ENCODE measurements around the gene KIF13A. TPM values are rescaled to one million over a fixed set of nuclear protein-coding genes. Genes with fewer than 3 reads are reported as not detected.

Gene KIF13A
- total RNA-seq, 1 experiment from 2014 or later, result 49.3 TPM

DNA sequence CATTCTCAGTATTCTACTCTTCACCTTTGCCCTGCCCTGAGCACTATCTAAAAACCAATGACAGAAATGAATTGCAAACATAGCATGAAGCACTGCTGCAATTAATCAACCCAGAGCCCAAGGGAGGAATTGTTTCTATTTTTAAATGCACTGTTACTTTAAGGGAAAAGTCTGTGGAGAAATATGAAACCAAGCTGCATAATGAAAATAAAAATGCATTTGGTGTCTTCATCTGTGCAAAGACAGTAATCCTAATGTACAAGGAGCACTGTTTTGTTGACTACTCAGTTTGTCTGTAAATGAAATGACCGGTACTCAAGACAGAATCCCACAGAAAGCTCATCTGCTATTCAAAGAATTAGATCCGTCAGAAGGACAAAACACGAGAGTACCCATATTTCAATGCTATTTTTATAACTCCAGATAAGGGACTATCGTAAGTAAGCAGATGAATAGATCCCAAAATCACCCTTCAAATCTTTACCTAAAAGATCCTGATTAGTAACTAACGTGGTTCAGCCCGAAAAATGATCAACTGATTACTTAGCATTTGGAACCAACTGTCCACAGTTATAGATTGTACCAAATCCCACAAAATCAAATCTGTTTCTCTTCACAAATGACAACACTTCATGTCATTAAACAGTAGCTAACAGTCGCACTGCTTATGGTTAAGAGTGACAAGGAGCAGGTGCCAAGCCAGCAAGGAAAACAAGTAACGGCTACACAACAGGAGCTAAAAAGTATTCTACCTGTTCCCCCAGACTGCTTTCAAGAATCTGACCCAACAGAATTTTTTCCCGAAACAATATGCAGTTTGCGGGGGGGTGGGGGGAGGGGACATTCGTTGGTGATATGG is 2.4 kb downstream of the KIF13A start:
- in situ Hi-C loops (cut with HindIII; ENCODE audit: low pct_unique_long_range_greater_than_20kb, low sequenced_read_pairs) (no loop called here), intact Hi-C loops (cut with micrococcal nuclease; ENCODE audit: unreplicated experiment) (loop anchor here (10.0 kb wide), 2 partner anchors 120 to 140 kb away; partner anchors contain the start of gene NHLRC1)
- peak overlapping the region; percentile 39; the same call in 1 of the 2 replicates for H3K27ac ChIP-seq (ENCODE audit: low read length)
- CTCF ChIA-PET, result interaction anchor here (0.8 kb wide), 1 partner anchor 16 kb away, joined by 3 read pairs; no protein-coding TSS in a partner anchor
- no peak for TF ChIP-seq SIN3A (IDR thresholded peaks at IDR 0.05; ENCODE audit: borderline replicate concordance, insufficient read depth, low read depth, low read length)
- TF ChIP-seq, protein P1, sequence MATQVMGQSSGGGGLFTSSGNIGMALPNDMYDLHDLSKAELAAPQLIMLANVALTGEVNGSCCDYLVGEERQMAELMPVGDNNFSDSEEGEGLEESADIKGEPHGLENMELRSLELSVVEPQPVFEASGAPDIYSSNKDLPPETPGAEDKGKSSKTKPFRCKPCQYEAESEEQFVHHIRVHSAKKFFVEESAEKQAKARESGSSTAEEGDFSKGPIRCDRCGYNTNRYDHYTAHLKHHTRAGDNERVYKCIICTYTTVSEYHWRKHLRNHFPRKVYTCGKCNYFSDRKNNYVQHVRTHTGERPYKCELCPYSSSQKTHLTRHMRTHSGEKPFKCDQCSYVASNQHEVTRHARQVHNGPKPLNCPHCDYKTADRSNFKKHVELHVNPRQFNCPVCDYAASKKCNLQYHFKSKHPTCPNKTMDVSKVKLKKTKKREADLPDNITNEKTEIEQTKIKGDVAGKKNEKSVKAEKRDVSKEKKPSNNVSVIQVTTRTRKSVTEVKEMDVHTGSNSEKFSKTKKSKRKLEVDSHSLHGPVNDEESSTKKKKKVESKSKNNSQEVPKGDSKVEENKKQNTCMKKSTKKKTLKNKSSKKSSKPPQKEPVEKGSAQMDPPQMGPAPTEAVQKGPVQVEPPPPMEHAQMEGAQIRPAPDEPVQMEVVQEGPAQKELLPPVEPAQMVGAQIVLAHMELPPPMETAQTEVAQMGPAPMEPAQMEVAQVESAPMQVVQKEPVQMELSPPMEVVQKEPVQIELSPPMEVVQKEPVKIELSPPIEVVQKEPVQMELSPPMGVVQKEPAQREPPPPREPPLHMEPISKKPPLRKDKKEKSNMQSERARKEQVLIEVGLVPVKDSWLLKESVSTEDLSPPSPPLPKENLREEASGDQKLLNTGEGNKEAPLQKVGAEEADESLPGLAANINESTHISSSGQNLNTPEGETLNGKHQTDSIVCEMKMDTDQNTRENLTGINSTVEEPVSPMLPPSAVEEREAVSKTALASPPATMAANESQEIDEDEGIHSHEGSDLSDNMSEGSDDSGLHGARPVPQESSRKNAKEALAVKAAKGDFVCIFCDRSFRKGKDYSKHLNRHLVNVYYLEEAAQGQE (IDR thresholded peaks at IDR 0.05; ENCODE audit: insufficient read depth in 1 of 2, low read depth in 2 of 2, low read length in 1 of 2), result no peak
- TF ChIP-seq POLR2AphosphoS5 (IDR thresholded peaks at IDR 0.05; ENCODE audit: low read depth, low read length), result no peak
- TF ChIP-seq TCF7L2 (IDR thresholded peaks at IDR 0.05; ENCODE audit: low read depth, low read length), result no peak
- TF ChIP-seq, protein P2, sequence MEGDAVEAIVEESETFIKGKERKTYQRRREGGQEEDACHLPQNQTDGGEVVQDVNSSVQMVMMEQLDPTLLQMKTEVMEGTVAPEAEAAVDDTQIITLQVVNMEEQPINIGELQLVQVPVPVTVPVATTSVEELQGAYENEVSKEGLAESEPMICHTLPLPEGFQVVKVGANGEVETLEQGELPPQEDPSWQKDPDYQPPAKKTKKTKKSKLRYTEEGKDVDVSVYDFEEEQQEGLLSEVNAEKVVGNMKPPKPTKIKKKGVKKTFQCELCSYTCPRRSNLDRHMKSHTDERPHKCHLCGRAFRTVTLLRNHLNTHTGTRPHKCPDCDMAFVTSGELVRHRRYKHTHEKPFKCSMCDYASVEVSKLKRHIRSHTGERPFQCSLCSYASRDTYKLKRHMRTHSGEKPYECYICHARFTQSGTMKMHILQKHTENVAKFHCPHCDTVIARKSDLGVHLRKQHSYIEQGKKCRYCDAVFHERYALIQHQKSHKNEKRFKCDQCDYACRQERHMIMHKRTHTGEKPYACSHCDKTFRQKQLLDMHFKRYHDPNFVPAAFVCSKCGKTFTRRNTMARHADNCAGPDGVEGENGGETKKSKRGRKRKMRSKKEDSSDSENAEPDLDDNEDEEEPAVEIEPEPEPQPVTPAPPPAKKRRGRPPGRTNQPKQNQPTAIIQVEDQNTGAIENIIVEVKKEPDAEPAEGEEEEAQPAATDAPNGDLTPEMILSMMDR (IDR thresholded peaks at IDR 0.05), result no peak
- no peaks in the 10 kb centered on the region for H3K27me3 ChIP-seq (ENCODE audit: control insufficient read depth, insufficient read depth, low read length)
- DNase-seq (ENCODE audit: low read depth, low spot score), result no peak
- H3K9me3 ChIP-seq (ENCODE audit: control insufficient read depth, insufficient read depth, low read depth, low read length), result no peaks in the 10 kb centered on the region
- BruUV-seq (replicated peaks), result no TSS peak
- peak overlapping the region in 1 of 2 experiments; percentile 3; a peak in 1 of 4 replicates for H3K4me3 ChIP-seq (ENCODE audit: low read depth in 2 of 2, low read length in 2 of 2)
- POLR2A ChIA-PET, result no interaction called here
- H3K36me3 ChIP-seq (ENCODE audit: control insufficient read depth, insufficient read depth, low read length), result no peaks in the 10 kb centered on the region
- peaks cover 30% of the 10 kb centered on the region for H3K4me1 ChIP-seq (ENCODE audit: control insufficient read depth, insufficient read depth, low read length)
- no peak for ATAC-seq

DNA sequence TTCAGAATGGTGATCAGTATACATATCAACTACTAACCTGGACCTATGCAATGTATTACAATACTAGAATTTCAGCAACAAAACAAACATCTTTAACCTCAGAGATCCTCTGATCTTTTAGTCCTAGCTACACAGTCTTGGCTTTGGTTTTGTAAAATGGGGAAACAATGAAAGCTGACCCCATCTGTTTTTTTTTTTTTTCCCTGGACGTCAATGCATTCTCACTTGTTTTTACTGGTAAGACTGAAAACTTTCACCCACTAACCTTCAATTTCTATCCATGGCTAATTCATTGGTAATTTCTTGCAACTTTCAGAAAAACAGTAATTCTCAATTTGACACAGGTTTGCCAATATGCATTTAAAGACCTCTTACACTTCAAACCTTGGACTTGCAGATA is 3.0 kb downstream of the KIF13A start:
- ChIA-PET POLR2A (no interaction called here), CTCF (no interaction called here)
- DNase-seq (ENCODE audit: low read depth, low spot score) (no peak), ATAC-seq (no peak)
- no peak overlapping the region for H3K4me3 ChIP-seq (ENCODE audit: low read depth in 2 of 2, low read length in 2 of 2)
- no peaks in the 10 kb centered on the region for H3K27me3 ChIP-seq (ENCODE audit: control insufficient read depth, insufficient read depth, low read length)
- no TSS peak for BruUV-seq (replicated peaks)
- peaks cover 30% of the 10 kb centered on the region for H3K4me1 ChIP-seq (ENCODE audit: control insufficient read depth, insufficient read depth, low read length)
- TF ChIP-seq SIN3A (IDR thresholded peaks at IDR 0.05; ENCODE audit: borderline replicate concordance, insufficient read depth, low read depth, low read length) (no peak), POLR2AphosphoS5 (IDR thresholded peaks at IDR 0.05; ENCODE audit: low read depth, low read length) (no peak), TCF7L2 (IDR thresholded peaks at IDR 0.05; ENCODE audit: low read depth, low read length) (no peak)
- TF ChIP-seq, protein P2 (IDR thresholded peaks at IDR 0.05), result no peak
- TF ChIP-seq, protein P1 (IDR thresholded peaks at IDR 0.05; ENCODE audit: insufficient read depth in 1 of 2, low read depth in 2 of 2, low read length in 1 of 2), result no peak
- in situ Hi-C loops (cut with HindIII; ENCODE audit: low pct_unique_long_range_greater_than_20kb, low sequenced_read_pairs) (no loop called here), intact Hi-C loops (cut with micrococcal nuclease; ENCODE audit: unreplicated experiment) (loop anchor here (10.0 kb wide), 2 partner anchors 120 to 140 kb away; partner anchors contain the start of gene NHLRC1)
- H3K27ac ChIP-seq (ENCODE audit: low read length), result no peak overlapping the region
- no peaks in the 10 kb centered on the region for H3K36me3 ChIP-seq (ENCODE audit: control insufficient read depth, insufficient read depth, low read length)
- H3K9me3 ChIP-seq (ENCODE audit: control insufficient read depth, insufficient read depth, low read depth, low read length), result no peaks in the 10 kb centered on the region

Data from Panc1 (cell line).